GM21576 (cell line): ENCODE data around the gene NECTIN1.

Experiments
- ATAC-seq: cut with Tn5 transposase; IDR thresholded peaks from one replicate; pipeline ENCODE4 v1.9.1; 2021; ENCODE audit warnings: mild to moderate bottlenecking, moderate library complexity; ENCODE audit not compliant: unreplicated experiment

NECTIN1 gene

DNA sequence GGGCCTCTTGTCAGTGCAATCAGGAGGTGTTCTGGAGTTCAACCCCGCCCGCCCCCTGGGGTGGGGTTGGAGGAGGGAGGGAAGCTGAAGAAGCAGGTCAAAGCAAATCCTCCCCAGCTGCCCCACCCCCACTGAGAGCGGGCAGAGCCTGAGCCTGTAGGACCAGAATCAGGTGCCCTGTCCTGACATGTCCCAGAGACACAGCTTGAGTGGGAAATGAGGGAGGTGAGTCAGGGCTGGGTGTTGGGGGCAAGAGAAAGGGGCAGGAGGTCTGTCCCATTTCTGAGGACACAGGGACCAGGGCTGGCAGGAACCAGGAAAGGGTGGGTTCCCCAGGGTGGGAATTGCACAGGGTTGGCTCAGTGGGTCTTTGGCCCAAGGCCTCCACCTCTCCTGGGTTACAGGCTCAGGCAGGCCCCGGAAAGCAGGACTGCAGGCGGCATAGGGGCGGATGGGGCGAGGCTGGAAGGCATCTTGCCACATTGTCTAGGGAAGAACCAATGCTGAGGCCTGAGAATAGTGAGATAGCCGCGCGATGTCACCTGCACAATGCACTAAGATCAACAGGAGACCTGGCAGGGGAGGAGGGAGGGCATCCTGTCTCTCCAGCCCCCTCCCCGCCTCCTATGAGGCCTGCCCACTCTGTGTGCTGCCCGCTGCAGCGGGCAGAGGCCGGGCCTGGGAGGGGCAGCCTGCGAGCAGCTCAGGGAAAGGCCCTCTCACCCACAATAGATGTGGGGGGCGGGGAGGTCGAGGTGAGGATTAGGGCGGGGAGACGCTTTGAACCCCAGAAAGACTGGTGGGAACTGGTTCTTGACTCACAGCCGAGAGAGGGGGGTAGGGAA is 32.4 kb downstream of the NECTIN1 start:
- no peak for ATAC-seq

GRCh38 chr11:119694334-119694733 is 34.7 kb downstream of the NECTIN1 start:
- ATAC-seq = no peak

DNA sequence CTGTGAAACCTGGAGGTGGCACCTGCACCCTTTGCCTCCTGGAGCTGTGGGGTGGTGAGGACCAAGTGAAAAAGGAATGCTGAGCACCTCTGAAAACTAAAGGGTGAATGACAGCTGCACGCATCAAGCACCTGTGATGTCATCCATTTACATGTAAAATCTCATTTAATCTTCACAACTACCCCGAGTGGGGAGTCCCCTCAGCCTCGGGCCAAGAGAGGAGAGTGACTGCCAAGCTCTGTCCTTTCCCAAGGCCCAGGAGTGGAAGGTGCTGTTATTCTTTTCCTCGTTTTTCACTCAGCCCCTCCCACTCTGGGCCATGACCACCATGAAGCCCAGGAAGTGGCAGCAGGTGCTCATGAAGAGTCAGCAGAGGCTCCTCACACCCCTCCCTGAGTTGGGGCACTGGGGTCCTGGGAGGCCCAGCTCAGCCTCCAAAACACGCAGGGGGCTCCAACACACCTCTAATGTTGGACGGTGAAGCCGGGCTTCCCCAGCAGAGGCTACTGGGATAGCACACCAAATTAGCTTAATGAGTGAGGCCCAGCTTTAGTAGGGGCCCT is 35.7 kb downstream of the NECTIN1 start:
- ATAC-seq = no peak

- no peak for ATAC-seq
Observed at GRCh38 chr11:119692540-119692820, 36.5 kb downstream of the NECTIN1 start.

DNA sequence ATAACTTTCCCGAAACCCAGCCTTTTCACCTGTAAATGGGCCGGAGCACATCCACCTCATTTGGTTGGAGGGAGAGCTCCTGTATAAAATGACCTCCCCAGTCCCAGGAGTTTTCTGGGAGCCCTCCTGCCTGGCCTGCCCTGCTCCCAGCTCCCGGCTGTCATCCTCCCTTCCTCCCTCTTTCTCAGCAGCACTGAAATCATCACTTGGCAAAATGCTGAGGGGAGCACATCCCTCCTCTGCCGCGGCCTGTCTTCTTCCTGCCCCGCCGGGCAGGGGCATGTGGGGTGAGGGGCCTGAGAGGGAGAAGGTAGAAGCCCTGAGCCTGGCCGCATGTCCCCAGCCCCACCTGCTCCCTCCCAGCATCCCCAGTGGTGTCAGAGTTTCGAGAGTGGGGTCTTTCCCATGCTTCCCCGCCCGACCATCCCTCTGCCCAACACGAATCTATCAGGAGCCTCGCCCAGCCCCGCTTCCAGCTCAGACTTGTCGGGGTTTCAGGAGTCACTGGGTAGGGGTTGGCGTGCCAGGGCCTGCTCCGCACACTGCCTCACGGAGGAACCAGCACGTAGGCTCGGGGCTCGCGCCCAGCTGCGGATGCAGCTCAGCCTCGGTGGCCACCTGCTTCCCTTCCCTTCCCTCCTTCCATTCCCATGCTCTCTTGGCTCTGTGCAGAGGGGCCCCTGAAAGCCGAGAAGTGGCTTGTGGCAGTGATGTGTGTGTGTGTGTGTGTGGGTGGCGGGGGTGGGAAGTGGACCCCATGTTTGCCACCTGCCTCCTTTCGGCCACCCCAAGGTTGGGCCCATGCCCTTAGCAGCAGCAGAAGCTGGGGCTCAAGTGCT is 37.1 kb downstream of the NECTIN1 start:
- no peak for ATAC-seq

GRCh38 chr11:119691020-119691666 is 37.9 kb downstream of the NECTIN1 start:
- no peak for ATAC-seq

GRCh38 chr11:119689302-119689701 is 39.7 kb downstream of the NECTIN1 start:
- ATAC-seq = no peak

DNA sequence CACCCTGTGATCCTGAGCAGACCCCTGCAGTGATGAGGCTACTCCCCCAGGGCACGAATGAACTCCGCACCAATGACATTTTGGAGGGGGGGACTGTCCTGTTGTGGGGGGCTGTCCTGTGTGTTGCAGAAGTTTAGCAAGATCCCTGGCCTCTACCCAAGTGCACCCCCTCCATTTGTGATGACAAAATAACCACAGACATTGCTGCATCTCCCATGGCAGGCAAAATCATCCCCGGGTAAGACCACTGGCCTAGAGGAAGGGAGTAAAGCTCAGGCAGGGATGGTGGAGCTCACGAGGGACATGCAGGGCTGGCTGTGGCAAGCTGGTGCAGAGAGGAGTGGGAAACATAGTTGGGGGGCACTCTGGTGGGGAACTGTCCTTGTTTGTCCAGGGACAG is 40.6 kb downstream of the NECTIN1 start:
- no peak for ATAC-seq

GRCh38 chr11:119687373-119688046 is 41.5 kb downstream of the NECTIN1 start:
- no peak for ATAC-seq

DNA sequence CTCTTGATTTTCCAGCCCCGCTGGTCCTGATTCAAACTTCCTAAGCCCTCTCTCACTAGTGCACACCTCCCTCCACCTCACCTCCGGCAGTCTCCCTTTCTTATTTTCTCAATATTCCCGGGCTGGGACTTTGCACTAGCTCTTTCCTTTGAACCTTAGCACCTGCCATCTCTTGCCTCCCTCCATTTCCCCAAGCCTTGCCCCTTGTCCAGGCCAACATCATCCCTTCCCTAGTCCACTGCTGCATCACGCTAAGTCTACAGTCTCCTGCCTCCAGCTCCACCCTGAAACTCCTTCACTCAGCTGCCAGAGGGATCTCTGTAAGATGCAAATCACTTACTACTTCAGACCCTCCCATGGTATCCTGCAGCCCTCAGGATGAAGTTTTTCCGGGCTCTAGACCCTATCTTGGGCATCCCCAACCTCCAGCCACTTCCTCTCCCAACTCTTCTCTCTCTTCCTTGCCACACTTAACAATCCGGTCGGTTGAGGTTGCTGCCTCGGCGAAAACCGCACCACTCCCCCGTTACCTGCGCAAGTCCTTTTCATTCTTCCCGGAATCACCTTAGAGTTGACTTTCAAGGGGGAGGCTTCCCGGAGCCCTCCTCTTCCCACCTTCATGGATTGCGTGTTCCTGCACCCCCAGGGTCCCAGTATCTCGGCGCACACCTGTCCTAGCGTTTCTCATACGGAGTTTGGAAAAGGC is 42.7 kb downstream of the NECTIN1 start:
- ATAC-seq = no peak

- ATAC-seq = no peak
Observed at GRCh38 chr11:119685111-119685746, 43.8 kb downstream of the NECTIN1 start.

DNA sequence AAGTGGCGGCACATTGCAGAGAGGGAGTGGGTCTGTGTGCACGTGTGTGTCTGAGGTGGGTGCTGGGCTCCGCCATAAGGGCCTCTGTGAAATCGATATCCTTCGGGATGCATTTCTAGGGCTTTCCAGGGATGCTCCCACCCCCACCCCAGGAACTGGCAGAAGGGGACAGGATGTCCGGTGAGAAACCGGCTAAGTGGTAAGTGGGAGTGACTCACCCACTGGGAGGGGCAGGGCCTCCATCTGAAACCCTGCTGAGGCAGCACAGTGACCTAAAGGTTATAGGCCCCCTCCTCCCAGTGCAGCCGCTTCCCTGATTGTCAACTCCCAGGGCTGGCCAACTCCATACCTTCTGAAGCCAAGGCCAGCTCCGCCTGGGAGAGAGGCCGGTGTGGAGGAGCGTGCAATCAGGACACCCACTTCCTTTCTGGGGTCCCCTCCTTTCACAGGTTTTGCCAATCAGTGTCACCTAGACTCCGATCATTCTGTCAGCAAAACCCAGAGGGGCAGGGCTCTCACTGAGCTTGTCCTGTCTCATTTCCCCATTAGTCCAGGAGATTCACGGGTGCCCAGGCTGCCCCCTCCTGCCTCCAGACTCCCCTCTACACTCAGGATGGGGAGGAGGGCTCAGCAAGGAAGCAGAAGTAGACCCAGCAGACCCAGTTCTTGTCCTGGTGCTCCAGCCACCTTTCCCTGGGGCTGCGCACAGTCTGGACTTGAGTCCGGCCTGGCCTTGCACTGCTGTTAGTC is 44.5 kb downstream of the NECTIN1 start:
- ATAC-seq = no peak

DNA sequence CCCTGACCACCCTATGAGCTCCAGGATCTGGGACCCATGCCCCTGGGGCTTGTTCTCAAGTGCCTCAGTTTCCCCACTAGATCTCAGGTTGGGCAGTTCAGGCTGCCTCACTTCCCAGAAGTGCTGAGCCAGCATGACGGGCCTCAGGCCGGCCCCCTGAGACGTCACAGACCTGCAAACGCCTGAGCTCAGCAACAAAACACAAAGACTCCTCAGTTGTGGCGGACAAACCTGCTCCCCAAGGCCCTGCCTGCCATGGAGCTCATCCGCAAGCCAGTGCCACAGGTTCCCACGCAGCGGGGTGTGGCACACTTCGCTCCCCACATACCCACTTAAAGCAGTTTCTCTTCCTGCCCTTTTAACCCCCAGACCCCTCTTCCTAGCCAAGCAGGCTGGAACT is 45.2 kb downstream of the NECTIN1 start:
- ATAC-seq = no peak

GRCh38 chr11:119681361-119681910 is 47.6 kb downstream of the NECTIN1 start:
- ATAC-seq = no peak

DNA sequence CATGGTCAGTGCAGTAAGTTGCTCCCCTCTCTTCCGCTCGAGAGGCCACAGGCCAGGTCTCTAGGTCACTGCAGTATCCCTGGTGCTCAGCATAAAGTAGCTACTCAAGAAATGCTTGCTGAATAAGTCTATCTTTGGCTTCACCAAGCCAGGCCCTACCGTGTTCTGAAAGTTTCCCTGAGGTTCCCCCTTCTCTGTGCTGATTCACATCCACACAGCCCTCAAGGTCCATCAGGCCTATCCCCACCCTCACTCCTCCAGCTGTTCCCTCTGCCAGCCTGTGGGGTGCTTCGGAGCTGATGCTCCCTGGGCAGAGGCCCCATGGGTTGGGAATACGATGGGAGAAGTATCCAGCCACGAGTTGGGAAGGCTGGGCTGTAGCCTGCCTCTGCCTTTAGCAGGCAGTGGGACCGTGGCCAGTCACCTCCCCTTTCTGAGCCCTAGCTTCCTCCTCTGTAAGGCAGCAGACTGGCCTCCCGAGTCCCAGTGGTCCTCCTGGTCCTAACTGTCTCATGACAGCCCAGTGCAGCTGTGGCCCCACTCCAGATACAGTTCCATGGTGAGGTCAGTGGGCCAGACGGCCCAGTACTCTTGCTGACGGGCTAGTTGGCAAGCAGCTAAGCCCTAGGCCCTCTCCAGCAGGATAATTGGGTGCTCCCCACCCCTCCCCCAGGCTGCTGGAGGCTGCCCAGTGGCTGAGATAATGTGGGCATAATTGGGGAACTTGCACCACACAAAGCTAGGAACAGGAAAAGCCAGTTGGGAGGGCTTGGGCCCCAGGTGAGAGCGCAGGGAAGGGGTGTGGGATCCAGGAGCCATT is 48.2 kb downstream of the NECTIN1 start:
- ATAC-seq = no peak

DNA sequence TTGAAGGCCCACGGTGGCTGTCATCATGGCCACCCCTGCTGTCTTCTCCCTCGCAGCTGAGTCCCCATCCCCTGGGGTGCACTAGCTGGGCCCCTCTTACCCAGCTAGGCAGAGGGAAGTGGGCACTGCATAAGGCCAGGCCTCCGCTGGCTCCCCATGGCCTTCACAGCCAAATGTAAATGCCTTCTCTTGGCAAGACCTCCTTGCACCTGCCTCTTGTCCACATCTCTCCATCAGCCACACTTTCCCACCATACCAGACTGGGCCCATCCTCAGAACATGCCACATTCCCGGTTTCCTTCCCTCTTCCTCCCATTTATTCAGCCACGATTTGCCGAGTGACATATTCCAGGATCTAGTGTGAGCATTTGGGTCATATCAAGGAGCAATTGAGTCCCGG is 49.7 kb downstream of the NECTIN1 start:
- no peak for ATAC-seq

DNA sequence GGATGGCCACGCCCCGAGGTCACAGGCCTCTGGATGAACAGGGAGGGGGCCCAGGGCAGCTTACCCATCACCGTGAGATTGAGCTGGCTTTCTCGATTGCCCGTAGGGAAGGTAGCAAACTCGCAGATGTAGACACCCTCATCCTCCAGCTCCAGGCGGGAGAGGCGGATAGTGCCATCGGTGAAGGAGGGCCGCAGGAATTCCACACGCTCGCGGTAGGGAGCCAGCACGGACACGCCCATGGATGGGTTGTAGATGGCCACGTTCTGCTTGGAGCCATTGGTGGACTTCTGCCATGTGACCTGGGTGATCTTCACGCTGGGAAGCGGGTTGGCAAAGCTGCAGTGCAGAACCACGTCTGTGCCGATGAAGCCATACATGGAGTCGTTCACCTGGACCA is 50.6 kb downstream of the NECTIN1 start:
- no peak for ATAC-seq

DNA sequence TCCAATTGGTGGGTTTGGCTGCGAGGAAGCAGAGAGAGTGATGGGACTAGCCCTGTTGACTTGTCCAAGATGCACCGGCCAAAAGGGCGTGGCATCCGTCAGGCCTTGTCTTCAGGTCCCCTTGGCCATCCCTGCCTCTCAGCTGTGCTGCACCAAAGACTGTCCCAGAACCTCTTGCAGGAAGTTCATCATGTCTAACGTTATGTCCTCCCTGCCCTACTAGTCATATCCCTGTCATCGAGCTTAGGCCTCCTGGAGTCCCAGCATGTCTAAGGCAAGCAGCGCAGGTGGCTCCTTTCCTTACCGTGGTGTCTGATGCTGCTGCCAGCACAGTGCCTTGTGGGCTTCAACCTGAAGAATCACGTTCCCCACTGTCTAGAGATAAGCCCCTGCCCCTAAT is 51.2 kb downstream of the NECTIN1 start:
- ATAC-seq = no peak
